ENCODE results near the gene PDSS2. TPM values are rescaled to one million over a fixed set of nuclear protein-coding genes. Genes with fewer than 3 reads are reported as not detected.
"Not testable (repeated sequence)": the region's sequence is repeated elsewhere in the genome, so short reads cannot be mapped to it uniquely, and the experiment has no call there.

PDSS2 gene
- polyA plus RNA-seq, 1 donor from 2014 or later = 4.6 TPM

DNA sequence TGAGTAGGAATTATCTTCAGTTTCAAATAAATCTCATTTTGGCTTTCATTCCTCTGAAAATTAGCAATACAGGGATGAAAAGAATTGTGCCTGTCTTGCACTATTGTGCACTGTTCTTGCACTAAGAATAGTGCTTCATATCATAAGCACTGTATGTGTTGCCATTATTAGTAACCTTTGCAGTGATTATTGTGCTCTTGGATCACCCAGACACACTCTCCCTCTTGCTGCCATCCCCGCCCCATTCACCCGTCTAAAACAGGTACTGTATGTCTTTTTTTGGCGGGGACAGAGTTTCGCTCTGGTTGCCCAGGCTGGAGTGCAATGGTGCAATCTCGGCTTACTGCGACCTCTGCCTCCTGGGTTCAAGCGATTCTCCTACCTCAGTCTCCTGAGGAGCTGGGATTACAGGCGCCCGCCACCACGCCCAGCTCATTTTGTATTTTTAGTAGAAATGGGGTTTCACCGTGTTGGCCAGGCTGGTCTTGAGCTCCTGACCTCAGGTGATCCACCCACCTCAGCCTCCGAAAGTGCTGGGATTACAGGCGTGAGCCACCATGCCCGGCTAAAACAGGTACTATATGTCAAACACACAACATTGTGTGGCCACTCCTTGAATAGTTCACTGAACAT is 324.2 kb downstream of the PDSS2 start:
- not testable (repeated sequence) for H2AFZ ChIP-seq (ENCODE audit: low read depth, low read length); H3K27ac ChIP-seq (ENCODE audit: low read length); H3K9me2 ChIP-seq (ENCODE audit: insufficient read depth, low read length); H3K27me3 ChIP-seq (ENCODE audit: insufficient read depth, low read depth, low read length); H3K79me2 ChIP-seq (replicated peaks; ENCODE audit: insufficient read depth, low read length); H3K4me2 ChIP-seq (ENCODE audit: low read length); H3K9me3 ChIP-seq (ENCODE audit: low read length); H3F3A ChIP-seq (ENCODE audit: insufficient read depth, low read length, poor library complexity, severe bottlenecking); H3K9ac ChIP-seq (ENCODE audit: low read length); H3K4me3 ChIP-seq (ENCODE audit: low read length); H4K20me1 ChIP-seq (ENCODE audit: insufficient read depth); H3K36me3 ChIP-seq (ENCODE audit: insufficient read depth, low read length)

DNA sequence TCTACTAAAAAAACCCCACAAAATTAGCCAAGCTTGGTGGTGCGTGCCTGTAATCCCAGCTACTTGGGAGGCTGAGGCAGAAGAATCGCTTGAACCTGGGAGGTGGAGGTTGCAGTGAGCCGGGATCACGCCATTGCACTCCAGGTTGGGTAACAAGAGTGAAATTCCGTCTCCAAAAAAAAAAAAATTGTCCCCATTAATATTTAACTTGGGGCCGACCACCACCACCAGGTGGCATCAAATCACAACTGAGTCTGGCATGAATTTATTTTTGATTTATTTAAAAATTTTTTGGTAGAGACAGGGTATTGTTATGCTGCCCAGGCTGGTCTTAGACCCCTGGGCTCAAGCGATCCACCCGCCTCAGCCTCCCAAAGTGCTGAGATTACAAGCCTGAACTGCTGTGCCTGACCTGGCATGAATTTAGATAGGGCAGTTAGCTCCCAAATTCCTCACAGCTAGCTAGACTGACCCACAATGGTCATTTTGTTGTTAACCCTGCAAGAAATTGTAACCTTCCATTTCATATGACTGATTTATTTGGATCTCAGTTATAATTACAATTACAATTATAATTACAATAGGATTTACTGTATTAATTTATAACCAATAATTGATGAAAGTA is 326.9 kb downstream of the PDSS2 start:
- Histone ChIP-seq H3K9ac (ENCODE audit: low read length) (no peak overlapping the region), H3K27ac (ENCODE audit: low read length) (no peak overlapping the region), H3K4me2 (ENCODE audit: low read length) (no peak overlapping the region), H4K20me1 (ENCODE audit: insufficient read depth) (no peaks in the 10 kb centered on the region), H3K4me3 (ENCODE audit: low read length) (no peak overlapping the region), H3F3A (ENCODE audit: insufficient read depth, low read length, poor library complexity, severe bottlenecking) (no peaks in the 10 kb centered on the region), H3K9me3 (ENCODE audit: low read length) (no peaks in the 10 kb centered on the region), H3K79me2 (replicated peaks; ENCODE audit: insufficient read depth, low read length) (no peaks in the 10 kb centered on the region), H3K36me3 (ENCODE audit: insufficient read depth, low read length) (no peaks in the 10 kb centered on the region), H2AFZ (ENCODE audit: low read depth, low read length) (no peak overlapping the region), H3K27me3 (ENCODE audit: insufficient read depth, low read depth, low read length) (no peaks in the 10 kb centered on the region), H3K9me2 (ENCODE audit: insufficient read depth, low read length) (no peaks in the 10 kb centered on the region)
- TF ChIP-seq CTCF (IDR thresholded peaks at IDR 0.05; ENCODE audit: poor library complexity, severe bottlenecking) (peak; percentile 80), RAD21 (conservative IDR thresholded peaks at IDR 0.05) (peak; percentile 82), POLR2AphosphoS5 (IDR thresholded peaks at IDR 0.05) (no peak), SMC3 (conservative IDR thresholded peaks at IDR 0.05; ENCODE audit: poor library complexity) (peak; percentile 90)

DNA sequence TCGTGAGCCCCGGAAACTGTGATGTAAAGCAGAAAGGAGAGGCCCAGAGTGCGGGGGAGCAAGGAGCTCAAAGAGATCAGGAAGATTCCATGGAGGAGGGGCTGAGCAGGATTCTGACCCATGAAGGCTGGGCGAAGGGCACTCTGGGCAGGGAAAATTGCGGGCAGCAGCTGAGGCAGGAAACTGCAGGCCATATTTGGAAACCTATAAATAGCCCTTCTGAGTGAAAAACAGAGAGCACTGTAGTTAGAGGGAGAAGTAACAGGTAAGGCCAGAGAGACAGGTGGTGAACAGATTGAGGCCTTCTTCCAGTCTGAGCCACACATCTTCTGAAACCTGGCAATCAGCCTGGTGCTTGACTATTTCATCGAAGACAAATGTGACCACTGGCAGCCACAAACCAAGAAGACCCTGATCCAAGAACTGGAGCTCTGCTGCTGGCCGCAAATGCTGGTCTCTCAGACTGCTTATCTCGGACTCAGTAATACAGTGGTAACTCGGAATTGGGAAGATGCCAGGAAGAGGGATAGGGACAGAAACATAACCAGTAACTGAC is 329.9 kb downstream of the PDSS2 start:
- no peak overlapping the region for H3K27ac ChIP-seq (ENCODE audit: low read length)
- H3K9me2 ChIP-seq (ENCODE audit: insufficient read depth, low read length) = no peaks in the 10 kb centered on the region
- no peaks in the 10 kb centered on the region for H3K36me3 ChIP-seq (ENCODE audit: insufficient read depth, low read length)
- TF ChIP-seq CTCF (IDR thresholded peaks at IDR 0.05; ENCODE audit: poor library complexity, severe bottlenecking) (no peak), EP300 (conservative IDR thresholded peaks at IDR 0.05; ENCODE audit: poor library complexity, severe bottlenecking) (no peak), EZH2 (IDR thresholded peaks at IDR 0.05; ENCODE audit: borderline replicate concordance, insufficient read depth, low read length, poor library complexity, severe bottlenecking) (no peak), RAD21 (conservative IDR thresholded peaks at IDR 0.05) (no peak), MXI1 (conservative IDR thresholded peaks at IDR 0.05; ENCODE audit: poor library complexity, severe bottlenecking) (no peak), POLR2AphosphoS5 (IDR thresholded peaks at IDR 0.05) (no peak), TAF1 (IDR thresholded peaks at IDR 0.05; ENCODE audit: low read depth) (no peak), SMC3 (conservative IDR thresholded peaks at IDR 0.05; ENCODE audit: poor library complexity) (no peak)
- TF ChIP-seq, protein P1, sequence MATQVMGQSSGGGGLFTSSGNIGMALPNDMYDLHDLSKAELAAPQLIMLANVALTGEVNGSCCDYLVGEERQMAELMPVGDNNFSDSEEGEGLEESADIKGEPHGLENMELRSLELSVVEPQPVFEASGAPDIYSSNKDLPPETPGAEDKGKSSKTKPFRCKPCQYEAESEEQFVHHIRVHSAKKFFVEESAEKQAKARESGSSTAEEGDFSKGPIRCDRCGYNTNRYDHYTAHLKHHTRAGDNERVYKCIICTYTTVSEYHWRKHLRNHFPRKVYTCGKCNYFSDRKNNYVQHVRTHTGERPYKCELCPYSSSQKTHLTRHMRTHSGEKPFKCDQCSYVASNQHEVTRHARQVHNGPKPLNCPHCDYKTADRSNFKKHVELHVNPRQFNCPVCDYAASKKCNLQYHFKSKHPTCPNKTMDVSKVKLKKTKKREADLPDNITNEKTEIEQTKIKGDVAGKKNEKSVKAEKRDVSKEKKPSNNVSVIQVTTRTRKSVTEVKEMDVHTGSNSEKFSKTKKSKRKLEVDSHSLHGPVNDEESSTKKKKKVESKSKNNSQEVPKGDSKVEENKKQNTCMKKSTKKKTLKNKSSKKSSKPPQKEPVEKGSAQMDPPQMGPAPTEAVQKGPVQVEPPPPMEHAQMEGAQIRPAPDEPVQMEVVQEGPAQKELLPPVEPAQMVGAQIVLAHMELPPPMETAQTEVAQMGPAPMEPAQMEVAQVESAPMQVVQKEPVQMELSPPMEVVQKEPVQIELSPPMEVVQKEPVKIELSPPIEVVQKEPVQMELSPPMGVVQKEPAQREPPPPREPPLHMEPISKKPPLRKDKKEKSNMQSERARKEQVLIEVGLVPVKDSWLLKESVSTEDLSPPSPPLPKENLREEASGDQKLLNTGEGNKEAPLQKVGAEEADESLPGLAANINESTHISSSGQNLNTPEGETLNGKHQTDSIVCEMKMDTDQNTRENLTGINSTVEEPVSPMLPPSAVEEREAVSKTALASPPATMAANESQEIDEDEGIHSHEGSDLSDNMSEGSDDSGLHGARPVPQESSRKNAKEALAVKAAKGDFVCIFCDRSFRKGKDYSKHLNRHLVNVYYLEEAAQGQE (IDR thresholded peaks at IDR 0.05; ENCODE audit: borderline replicate concordance) = no peak
- no peaks in the 10 kb centered on the region for H3K27me3 ChIP-seq (ENCODE audit: insufficient read depth, low read depth, low read length)
- H3K4me3 ChIP-seq (ENCODE audit: low read length) = no peak overlapping the region
- no peak overlapping the region for H2AFZ ChIP-seq (ENCODE audit: low read depth, low read length)
- no peak overlapping the region for H3K4me2 ChIP-seq (ENCODE audit: low read length)
- H3K9me3 ChIP-seq (ENCODE audit: low read length) = no peaks in the 10 kb centered on the region
- H3K9ac ChIP-seq (ENCODE audit: low read length) = no peak overlapping the region
- H4K20me1 ChIP-seq (ENCODE audit: insufficient read depth) = no peaks in the 10 kb centered on the region
- no peaks in the 10 kb centered on the region for H3K79me2 ChIP-seq (replicated peaks; ENCODE audit: insufficient read depth, low read length)
- H3F3A ChIP-seq (ENCODE audit: insufficient read depth, low read length, poor library complexity, severe bottlenecking) = no peaks in the 10 kb centered on the region
